GM11168 (cell line): ENCODE data around the gene BOC.

Source experiments
- in situ Hi-C: fragments of 300-500 bp; cut with MboI; formaldehyde crosslinking; loops from one replicate; pipeline ENCODE4 v1.12.0; 2022; ENCODE audit warnings: low sequenced_read_pairs; ENCODE audit not compliant: unreplicated experiment

BOC gene

DNA sequence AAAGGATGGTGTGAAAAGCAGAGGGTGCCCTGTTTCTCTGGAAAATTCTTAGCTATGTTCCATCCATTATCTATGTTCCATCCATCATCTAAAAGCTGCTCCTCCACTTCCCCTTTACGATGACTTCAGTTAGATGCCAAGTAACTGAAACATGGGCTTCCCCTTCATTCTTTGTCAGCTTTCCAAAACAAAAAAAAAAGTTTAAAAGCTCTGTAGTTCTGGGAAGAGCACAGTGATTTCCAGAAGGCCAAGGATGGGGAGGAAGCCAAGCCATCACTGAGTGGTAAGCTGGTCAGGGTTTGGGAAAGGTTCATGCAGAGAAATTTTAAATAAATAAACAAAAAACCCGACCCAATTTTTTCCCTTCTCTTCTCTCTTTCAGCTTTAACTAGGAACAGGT, 118.4 kb downstream of the BOC start:
- in situ Hi-C loops = no loop called here

DNA sequence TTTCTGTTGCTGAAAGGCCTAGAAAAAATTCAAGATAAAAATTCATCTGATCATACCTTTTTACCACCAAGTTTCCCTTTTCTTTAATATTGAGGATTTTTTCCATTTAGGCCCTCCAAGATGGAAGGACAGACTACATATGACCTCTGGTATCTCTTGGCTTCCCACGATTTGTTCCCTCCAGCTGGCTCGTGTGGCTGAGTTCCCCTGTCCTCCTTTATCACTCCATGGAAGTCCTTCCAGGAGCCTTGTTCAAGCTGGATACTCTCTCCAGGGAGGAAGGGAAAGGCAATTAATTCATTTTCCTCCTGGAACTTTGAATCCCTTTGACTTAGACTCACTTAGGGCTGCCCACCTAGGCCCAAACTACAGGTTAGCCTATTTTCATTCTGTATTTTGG, 119.4 kb downstream of the BOC start:
- in situ Hi-C loops = no loop called here

DNA sequence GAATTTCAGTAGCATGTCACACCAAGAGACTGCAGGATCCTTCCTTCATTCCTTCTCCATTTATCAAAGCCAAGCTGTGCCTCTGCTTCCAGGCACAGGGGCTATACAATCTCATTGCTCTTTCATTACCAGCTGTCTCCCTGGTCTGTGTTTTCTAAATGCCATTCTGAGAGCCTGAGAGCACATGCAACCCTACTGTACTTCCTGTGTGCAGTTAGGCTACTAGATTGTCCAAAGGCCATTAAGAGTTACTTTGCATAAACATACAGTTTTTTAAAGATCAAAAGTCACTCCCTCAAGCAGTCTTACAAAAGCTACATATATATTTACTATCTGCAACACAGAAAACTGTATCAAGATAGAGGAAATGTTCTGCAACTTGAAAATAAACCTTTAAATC, 119.8 kb downstream of the BOC start:
- in situ Hi-C loops = no loop called here
